NCI-H2029 treated with DMSO at 0.1 percent for 48 hours (cell line): ENCODE results near the gene JAZF1.
"Not testable (repeated sequence)": the region's sequence is repeated elsewhere in the genome, so short reads cannot be mapped to it uniquely, and the experiment has no call there.

Experiments
- DNase-seq: peaks from one replicate; lab custom pipeline; 2025; lab: John Stamatoyannopoulos, UW

Gene JAZF1

GRCh38 chr7:28041508-28042314 is 138.9 kb downstream of the JAZF1 start:
- no peak for DNase-seq

- DNase-seq: no peak
Measured at GRCh38 chr7:28038175-28038797, 142.3 kb downstream of the JAZF1 start.

- DNase-seq: no peak
Measured at GRCh38 chr7:28037220-28038010, 143.2 kb downstream of the JAZF1 start.

DNA sequence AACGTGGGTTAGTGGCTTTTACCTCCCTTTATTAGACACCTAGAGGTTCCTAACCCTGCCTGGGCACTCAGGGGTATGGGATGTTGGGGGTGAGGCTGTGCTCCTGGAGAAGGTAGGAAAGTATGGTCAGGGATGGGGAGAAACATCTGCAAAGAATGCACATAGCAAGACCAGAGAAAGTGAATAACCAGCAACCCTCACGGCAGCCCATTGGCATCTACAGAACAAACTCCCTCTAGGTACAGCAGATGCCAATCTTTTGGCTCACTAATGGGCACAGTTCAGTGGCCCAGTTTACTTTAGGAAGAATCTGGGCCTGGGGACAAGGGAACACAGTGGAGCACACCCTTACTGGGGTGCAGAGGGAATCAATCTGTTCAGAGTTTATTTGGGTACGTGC is 143.9 kb downstream of the JAZF1 start:
- no peak for DNase-seq

DNA sequence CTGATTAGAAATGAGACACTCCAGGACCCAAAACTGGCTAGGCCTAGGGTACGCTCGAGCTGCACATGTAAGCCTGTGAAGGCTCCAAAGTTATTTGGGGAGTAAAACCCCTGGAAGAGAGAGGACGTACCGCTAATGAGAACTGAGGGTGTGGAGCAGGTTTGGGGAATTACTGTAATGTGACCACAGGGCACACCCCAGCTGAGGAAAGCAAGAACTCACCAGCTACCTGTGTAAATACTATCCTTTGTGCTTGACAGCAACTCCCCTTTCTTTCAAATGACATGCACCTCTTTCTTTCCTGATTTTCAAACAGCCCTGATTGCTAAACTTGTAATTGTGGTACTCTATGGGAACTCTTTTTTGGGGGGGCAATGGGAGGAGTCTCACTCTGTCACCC is 147.2 kb downstream of the JAZF1 start:
- no peak for DNase-seq

DNA sequence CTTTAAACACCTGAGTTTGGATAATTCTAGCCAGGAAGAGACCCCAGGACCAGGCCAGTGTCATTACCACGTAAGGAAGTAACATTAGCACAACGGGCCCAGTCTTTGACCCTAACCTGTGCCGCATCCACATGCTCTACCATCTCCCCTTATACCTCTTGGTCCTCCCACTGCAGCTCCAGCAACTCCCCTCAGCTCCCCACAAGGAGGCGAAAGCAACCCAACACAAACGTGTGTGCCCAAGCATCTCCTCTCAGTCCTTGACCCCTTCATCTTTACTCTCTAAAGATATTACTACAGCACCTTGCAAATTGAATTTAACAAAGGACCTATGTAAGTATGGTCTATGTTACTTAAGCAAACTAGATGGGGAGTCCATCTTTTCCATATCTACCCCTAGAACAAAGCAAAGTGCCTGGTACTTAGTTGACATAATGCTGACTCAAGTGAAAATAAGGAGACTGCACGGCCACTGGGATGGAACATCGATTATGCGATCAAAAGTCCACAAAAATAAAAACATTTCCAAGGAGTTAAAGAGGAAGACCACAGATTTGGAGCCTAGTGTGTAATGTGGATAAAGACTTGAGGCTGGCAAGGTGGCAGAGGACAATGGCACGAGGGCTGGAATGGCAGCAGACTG is 147.7 kb downstream of the JAZF1 start:
- no peak for DNase-seq

GRCh38 chr7:28029051-28029450 is 151.5 kb downstream of the JAZF1 start:
- DNase-seq: no peak

- DNase-seq: no peak
Measured at GRCh38 chr7:28028471-28028870, 152.1 kb downstream of the JAZF1 start.

- no peak for DNase-seq
Measured at GRCh38 chr7:28026237-28026636, 154.4 kb downstream of the JAZF1 start.

- DNase-seq: no peak
Measured at GRCh38 chr7:28024786-28025334, 155.7 kb downstream of the JAZF1 start.

GRCh38 chr7:28020302-28020940 is 160.2 kb downstream of the JAZF1 start:
- peak; percentile 74 for DNase-seq

DNA sequence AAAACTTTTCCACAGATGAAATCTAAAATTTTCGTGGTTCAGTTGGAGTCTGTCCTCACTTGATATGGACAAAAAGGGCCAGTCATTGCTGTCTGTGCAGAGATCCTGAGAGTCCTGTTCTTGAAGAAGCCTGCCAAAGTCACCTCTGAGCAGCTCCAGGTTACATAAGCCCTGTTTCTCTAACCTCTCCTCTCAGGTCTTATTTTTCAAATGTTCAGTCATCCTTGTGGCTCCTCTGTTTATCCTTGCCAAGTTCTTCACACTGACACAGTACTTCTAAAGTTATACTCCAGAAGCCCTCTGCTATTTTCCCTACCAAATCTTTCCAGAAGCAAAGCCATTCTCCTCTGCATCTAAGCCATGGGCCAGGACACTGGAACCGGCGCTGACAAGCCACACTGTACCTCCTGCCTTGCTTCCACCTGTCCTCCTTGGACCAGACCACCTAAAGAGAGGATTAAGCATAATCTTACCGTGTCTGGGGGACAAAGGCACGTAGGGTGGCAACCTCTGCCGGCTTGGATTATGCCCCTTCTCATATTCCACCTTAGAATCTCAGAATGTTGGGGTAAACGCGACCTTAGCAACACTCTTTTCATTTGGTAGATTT is 161.6 kb downstream of the JAZF1 start:
- no peak for DNase-seq

GRCh38 chr7:28018446-28018845 is 162.1 kb downstream of the JAZF1 start:
- no peak for DNase-seq

DNA sequence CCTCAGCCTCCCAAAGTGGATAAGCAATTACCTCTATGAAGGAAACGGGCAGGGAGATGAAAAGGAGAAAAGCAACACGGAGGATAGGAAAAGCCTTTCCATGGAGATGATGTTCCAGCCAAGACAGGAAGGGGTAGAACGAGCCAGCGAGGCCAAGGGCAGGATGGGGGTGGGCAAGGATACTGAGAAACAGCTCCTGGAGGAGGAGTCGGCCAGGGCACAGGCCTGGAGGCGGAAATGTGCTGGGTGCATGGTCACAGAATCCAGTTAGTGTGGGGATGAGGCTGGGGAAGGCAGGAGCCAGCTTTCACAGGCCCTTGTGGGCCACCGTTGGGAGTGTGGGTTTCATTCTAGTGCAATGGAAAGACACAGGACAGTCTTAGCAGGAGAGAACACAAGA is 162.6 kb downstream of the JAZF1 start:
- no peak for DNase-seq

DNA sequence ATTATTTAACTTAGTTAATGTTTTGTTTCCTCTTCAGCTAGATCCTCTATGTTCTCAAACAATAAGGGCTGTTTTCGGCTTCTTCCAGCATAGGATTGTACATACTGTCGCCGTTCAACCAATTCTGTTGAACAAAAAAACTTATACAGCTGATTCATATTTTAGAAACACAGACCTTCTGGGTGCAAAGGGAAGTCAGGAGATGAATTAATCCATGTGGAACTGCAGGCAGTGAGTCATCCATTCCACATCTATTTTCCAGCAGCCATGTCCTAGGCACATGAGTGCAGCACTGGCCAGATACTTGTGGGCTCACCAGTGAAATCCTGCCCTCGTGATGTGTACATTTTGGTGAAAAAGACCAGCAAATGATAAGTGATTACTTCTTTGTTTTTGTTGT is 163.2 kb downstream of the JAZF1 start:
- no peak for DNase-seq

- no peak for DNase-seq
Measured at GRCh38 chr7:28016297-28016696, 164.3 kb downstream of the JAZF1 start.

DNA sequence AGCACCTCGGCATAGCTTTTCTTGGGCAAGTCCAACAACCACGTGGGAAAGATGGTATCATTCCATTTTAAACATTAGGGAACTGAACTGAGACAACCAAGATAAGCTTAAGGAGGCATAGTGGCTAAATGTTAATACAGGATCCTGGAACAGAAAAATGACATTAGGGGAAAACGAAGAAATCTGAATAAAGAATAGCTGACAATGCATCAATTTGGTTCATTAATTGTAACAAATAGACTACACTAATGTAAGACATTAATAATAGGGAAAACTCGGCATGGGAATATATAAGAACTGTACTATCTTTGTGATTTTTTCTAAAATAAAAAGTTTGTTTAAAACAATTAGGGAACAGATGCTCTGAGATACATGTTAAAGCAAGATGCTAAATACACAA is 165.4 kb downstream of the JAZF1 start:
- no peak for DNase-seq

DNA sequence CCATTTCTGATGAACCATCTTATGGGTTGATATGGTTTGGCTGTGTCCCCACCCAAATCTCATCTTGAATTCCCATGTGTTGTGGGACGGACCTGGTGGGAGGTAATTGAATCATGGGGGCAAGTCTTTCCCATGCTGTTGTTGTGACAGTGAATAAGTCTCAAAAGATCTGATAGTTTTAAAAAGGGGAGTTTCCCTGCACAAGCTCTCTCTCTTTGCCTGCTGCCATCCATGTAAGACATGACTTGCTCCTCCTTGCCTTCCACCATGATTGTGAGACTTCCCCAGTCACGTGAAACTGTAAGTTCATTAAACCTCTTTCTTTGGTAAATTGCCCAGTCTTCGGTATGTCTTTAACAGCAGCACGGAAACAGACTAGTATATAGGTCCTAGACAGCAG is 166.3 kb downstream of the JAZF1 start:
- DNase-seq: not testable (repeated sequence)

- DNase-seq: no peak
Measured at GRCh38 chr7:28013441-28013840, 167.2 kb downstream of the JAZF1 start.

DNA sequence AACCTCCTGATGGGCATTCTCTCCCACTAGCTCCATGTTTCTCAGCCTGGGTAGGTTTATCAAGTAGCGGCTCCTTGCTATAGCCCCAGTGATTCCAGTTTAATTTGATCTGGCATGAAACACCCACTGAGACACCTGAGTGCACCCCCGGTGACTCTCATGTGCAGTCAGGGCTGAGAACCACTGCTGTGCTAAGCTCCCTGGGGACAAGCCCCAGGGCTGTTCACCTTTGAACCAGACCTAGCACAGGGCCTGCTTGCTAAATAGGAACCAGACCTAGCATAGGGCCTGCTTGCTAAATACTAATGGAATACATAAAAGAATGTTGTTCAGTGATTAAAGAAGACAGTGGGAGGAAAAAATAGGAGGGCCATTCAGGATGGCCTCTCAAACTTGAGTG is 167.6 kb downstream of the JAZF1 start:
- DNase-seq: no peak

DNA sequence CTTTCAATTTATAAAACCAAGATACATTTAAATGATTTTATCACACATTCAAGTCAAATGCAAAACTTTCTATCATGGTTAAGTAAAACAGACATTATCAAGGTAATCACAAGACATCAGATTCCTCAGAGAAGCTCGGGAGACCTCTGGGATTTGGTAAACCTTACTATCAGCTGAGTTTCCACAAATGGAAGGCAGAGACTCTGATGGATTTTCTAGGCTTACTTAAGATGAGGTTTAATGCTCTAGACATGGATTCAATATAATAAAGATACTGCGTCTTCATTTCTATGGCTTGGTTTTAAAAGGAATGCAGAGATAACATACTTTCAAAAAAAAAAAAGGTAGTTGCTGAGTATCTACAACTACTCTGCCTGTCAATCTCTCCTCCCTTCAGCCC is 171.7 kb downstream of the JAZF1 start:
- DNase-seq: no peak
